Upper lobe of left lung (tissue), 6 donors: ENCODE data around the gene EPB41L1. TPM values are rescaled to one million over a fixed set of nuclear protein-coding genes. Genes with fewer than 3 reads are reported as not detected.

ENCODE experiments used
- ATAC-seq, 2 donors: fragments of 200-7000 bp; cut with Tn5 transposase; one replicate each; pipeline ENCODE4 v1.9.1; 2022; ENCODE audit warnings: mild to moderate bottlenecking in 2 of 2, moderate library complexity in 2 of 2; ENCODE audit not compliant: low FRiP score in 2 of 2
- DNase-seq, 2 donors: peaks; one replicate each; pipeline ENCODE4 v3.0.0-alpha.2; 2019 to 2020
- H3K27ac ChIP-seq, 4 donors: fragments of 200-600 bp; sonication (generic); one replicate each; pipeline ENCODE4 v1.5.1; 2016 to 2019
- H3K27me3 ChIP-seq, 4 donors: fragments of 200-600 bp; sonication (generic); one replicate each; pipeline ENCODE4 v1.5.1; 2017 to 2019
- H3K36me3 ChIP-seq, 4 donors: fragments of 200-600 bp; sonication (generic); one replicate each; pipeline ENCODE4 v1.5.1; 2016 to 2019
- H3K4me1 ChIP-seq, 4 donors: fragments of 200-600 bp; sonication (generic); one replicate each; pipeline ENCODE4 v1.5.1; 2018 to 2019
- H3K4me3 ChIP-seq, 4 donors: fragments of 200-600 bp; sonication (generic); one replicate each; pipeline ENCODE4 v1.5.1; 2017 to 2019; ENCODE audit warnings: mild to moderate bottlenecking in 2 of 4, moderate library complexity in 1 of 4
- H3K9me3 ChIP-seq, 4 donors: fragments of 200-600 bp; sonication (generic); one replicate each; pipeline ENCODE4 v1.5.1; 2018 to 2019
- EP300 ChIP-seq, 4 donors: sonication (generic); formaldehyde crosslinking; IDR thresholded peaks; one replicate each; pipeline ENCODE4 v1.5.1; 2017; ENCODE audit warnings: antibody characterized with exemption in 4 of 4, control low read depth in 2 of 4
- POLR2A ChIP-seq, 4 donors: fragments of 450-650 bp; IDR thresholded peaks; one replicate each; pipeline ENCODE4 v1.5.1; 2016 to 2017; ENCODE audit warnings: antibody characterized with exemption in 4 of 4, mild to moderate bottlenecking in 2 of 4
- POLR2AphosphoS5 ChIP-seq, 2 donors: sonication (generic); formaldehyde crosslinking; IDR thresholded peaks; one replicate each; pipeline ENCODE4 v1.5.1; 2017; ENCODE audit warnings: antibody characterized with exemption in 2 of 2
- WGBS, 2 donors: methylation state at CpG; one replicate each; pipeline ENCODE4 v1.1.5; 2017 to 2018; 5-methylcytosine and 5-hydroxymethylcytosine counted together
- total RNA-seq, 6 donors: library from RNA; depleted of rRNA in 4 of 6; stranded (reverse); fragments of >200 nt in 4 of 6; gene quantifications; one replicate each; pipeline versions ENCODE4 v1.1.0 to v1.2.1, GENCODE V29; 2016 to 2021
- TF ChIP-seq, protein P1 (sequence below), 6 experiments: fragments of 450-650 bp in 4 of 6; fragments of 200-600 bp in 2 of 6; sonication (generic) in 2 of 6; IDR thresholded peaks; one replicate each; pipeline ENCODE4 v1.5.1; 2016 to 2019; ENCODE audit warnings: antibody characterized with exemption in 6 of 6
- donor health status: DM: no; HTN: no; CAD: no; lungs with moderate emphysema.
- donor health status: DM: no; HTN: yes; CAD: no; lungs with severe emphysema.

Gene EPB41L1
- total RNA-seq, 6 donors from 2014 or later: 56.6 to 104 (median 79.2) TPM

DNA sequence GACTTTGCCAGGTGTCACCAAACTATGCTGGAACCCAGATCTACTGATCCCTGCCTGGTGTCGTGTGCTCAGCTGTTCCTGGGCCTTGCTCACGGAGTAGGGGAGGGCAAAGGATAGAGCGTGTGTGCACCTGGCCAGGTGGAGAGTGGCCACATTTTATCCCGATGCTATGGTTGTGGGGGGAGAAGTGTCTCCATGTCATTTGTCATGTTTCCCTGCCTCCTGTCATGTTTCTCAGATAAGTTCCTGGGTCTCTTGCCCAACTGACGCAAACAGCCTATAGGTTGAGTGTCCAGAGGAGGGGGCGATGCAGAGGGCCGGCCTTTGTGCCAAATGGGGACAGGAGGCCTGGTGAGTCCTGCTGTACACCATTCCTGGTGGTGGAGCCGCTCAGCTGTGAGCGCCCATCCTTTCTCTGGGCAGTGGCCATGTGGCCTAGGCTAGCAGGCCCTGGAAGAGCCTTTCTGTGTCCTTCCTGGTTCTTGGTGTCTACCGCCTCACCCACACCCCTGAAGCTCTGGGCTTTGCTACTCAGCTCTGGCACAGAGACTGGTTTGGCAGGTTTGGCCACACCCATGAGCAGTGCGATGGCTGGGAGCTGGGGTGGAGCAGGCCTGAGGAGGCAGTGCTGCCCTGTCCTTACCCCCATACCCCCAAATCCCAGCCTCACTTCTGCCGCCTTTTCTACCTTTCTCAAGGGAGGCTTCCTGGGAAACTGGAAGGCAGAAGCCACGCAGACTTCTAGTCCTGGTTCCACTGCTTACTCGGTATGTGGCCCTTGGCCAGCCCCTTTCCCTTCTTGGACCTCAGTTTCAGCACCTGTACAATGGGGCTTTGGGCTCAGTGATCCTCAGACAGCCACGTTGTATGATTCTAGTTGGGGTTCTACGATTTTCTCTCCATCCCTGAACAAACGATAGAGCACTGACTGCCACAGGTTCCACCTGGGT lies 32.3 kb upstream of the EPB41L1 start:
- Histone ChIP-seq H3K9me3 (no peaks in the 10 kb centered on the region), H3K27me3 (no peaks in the 10 kb centered on the region), H3K4me3 (no peak overlapping the region), H3K27ac (peak overlapping the region; percentile 7 to 73 (median 66)), H3K36me3 (no peaks in the 10 kb centered on the region), H3K4me1 (peaks cover 0 to 21% (median 9%) of the 10 kb centered on the region in 4 donors)
- ATAC-seq (peak; percentile 48 to 91), DNase-seq (peak; percentile 39 to 90)
- WGBS, 2 donors: 82 to 83% methylated on average over 13 to 17 of the region's 17 CpGs
- TF ChIP-seq POLR2AphosphoS5 (IDR thresholded peaks at IDR 0.05) (peak in 1 of 2 donors; percentile 38), EP300 (IDR thresholded peaks at IDR 0.05) (no peak), POLR2A (IDR thresholded peaks at IDR 0.05) (peak in 1 of 4 donors; percentile 47)
- TF ChIP-seq, protein P1, sequence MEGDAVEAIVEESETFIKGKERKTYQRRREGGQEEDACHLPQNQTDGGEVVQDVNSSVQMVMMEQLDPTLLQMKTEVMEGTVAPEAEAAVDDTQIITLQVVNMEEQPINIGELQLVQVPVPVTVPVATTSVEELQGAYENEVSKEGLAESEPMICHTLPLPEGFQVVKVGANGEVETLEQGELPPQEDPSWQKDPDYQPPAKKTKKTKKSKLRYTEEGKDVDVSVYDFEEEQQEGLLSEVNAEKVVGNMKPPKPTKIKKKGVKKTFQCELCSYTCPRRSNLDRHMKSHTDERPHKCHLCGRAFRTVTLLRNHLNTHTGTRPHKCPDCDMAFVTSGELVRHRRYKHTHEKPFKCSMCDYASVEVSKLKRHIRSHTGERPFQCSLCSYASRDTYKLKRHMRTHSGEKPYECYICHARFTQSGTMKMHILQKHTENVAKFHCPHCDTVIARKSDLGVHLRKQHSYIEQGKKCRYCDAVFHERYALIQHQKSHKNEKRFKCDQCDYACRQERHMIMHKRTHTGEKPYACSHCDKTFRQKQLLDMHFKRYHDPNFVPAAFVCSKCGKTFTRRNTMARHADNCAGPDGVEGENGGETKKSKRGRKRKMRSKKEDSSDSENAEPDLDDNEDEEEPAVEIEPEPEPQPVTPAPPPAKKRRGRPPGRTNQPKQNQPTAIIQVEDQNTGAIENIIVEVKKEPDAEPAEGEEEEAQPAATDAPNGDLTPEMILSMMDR (IDR thresholded peaks at IDR 0.05): no peak

DNA sequence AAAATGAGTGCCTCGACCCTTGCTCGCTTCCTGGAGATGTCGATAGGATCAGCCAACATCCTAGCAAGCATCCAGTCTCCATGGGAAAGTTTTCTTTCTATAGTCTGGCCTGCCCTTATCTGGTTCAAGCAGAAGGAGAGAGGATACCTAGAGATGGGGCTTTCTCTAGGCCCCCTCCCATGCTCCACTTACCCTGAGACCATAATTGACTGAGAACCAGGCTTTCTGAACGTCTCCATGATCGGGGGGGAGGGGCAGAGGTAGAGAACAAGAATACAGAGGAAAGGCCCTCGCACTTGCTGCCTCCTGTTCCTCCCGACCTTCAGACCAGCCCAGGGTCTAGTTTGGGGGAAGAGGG lies 31.6 kb upstream of the EPB41L1 start:
- 67 to 89% methylated on average over 6 to 7 of the region's 7 CpGs for WGBS, 2 donors
- ATAC-seq (no peak), DNase-seq (no peak)
- no peaks in the 10 kb centered on the region for H3K36me3 ChIP-seq
- peak overlapping the region in 3 of 4 donors; percentile 66 to 73 (median 67) for H3K27ac ChIP-seq
- no peaks in the 10 kb centered on the region for H3K27me3 ChIP-seq
- H3K4me3 ChIP-seq: no peak overlapping the region
- H3K9me3 ChIP-seq: no peaks in the 10 kb centered on the region
- TF ChIP-seq POLR2AphosphoS5 (IDR thresholded peaks at IDR 0.05) (no peak), EP300 (IDR thresholded peaks at IDR 0.05) (no peak)
- peaks cover 0 to 20% (median 8%) of the 10 kb centered on the region in 4 donors for H3K4me1 ChIP-seq

DNA sequence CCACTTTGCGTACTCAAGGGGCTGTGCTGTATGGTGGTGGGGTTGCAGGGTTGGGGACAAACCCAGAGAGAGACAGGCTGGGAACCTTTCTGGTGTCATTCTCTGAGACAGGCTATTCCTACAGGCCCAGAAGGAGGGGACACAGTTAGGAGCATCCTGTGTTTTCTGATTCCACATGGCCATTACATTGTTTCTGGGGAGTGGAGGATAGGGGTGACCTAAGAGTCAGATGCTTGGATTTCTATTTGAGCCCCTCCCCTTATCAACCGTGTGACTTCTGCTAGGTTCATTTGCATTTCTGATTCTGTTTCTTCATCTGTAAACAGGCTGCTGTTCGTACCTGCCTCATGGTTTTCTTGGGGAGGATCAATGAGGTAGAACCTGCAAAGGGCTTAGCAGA lies 29.4 kb upstream of the EPB41L1 start:
- no peak overlapping the region for H3K4me3 ChIP-seq
- DNase-seq (no peak), ATAC-seq (no peak)
- H3K27ac ChIP-seq: no peak overlapping the region
- H3K36me3 ChIP-seq: no peaks in the 10 kb centered on the region
- no peaks in the 10 kb centered on the region for H3K9me3 ChIP-seq
- no peak for TF ChIP-seq EP300 (IDR thresholded peaks at IDR 0.05)
- TF ChIP-seq POLR2AphosphoS5 (IDR thresholded peaks at IDR 0.05): no peak
- no peak for TF ChIP-seq POLR2A (IDR thresholded peaks at IDR 0.05)
- TF ChIP-seq, protein P1 (IDR thresholded peaks at IDR 0.05): no peak
- 66 to 77% methylated on average over 3 of the region's 3 CpGs for WGBS, 2 donors
- no peaks in the 10 kb centered on the region for H3K27me3 ChIP-seq
- peaks cover 0 to 15% (median 5%) of the 10 kb centered on the region in 4 donors for H3K4me1 ChIP-seq

DNA sequence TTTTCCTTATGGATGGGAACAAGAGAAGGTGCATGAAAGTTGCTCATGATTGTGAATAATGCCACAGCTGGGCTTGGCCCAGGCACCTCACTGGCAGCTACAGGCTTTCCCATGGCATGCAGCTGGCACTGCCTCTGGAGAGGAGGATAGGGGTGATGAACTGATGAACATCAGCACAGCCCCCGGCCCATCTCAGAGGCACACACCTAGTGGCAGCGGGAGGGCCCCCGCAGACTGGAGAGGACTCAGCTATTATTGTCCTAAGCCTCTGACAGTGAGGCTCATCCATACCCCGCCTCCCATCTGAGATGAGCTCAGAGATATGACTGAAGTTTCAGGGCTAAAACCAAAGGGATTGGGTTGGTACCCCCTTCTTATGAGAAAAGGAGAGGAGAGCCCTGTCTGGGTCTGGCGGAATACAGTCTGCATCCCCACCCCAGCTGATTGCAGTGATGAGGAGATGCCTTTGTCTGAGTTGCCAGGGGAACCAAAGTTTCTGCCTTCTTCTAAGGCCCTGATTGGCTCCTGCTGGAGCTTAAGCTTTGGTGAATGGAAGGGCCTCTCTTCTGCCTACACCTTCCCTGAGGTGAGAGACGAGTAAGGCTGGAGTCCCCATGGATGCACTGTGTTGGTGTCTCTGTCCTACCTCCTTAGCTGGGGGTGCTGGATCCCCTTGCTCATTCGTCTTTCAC lies 27.6 kb upstream of the EPB41L1 start:
- Histone ChIP-seq H3K36me3 (no peaks in the 10 kb centered on the region), H3K4me3 (no peak overlapping the region), H3K4me1 (peaks cover 0 to 8% (median 1%) of the 10 kb centered on the region in 4 donors), H3K9me3 (no peaks in the 10 kb centered on the region), H3K27ac (no peak overlapping the region), H3K27me3 (no peaks in the 10 kb centered on the region)
- WGBS, 2 donors: 89 to 100% methylated on average over 4 to 7 of the region's 7 CpGs
- DNase-seq: no peak
- TF ChIP-seq, protein P1 (IDR thresholded peaks at IDR 0.05): no peak
- TF ChIP-seq EP300 (IDR thresholded peaks at IDR 0.05) (no peak), POLR2AphosphoS5 (IDR thresholded peaks at IDR 0.05) (no peak), POLR2A (IDR thresholded peaks at IDR 0.05) (no peak)
- no peak for ATAC-seq

DNA sequence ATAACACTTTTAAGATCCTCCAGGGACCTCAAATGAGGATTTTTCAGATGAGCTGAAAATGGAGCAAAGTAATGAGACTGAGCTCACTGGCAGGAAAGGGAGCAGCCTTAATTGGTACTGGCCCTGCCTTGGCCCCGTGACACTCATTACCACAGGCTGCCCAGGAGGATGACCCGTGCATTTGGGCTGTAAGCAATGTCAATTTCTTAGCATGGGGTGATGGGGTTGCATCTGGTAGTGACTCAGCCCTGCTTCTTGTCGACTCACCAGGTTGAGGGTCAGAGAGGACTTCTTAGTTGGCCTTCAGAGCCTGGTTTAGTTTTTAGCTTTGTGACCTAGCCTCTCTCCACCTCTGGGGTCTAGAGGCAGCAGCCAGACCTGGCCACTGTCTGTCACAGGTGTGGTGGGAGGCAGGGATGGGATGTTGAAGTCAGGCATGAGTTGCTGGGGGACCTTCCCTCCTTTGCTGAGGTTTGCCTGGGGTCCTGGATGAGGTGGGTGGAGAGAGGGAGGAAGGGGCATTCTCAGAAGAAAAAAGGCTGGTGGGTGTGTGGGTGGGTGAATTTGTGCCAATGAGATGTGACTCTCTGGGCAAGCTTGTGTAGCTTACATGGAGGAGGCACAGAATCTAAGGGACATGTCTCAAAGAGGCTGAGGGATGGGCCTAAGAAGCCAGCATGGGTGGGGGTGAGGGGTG lies 25.9 kb upstream of the EPB41L1 start:
- Histone ChIP-seq H3K36me3 (no peaks in the 10 kb centered on the region), H3K9me3 (no peaks in the 10 kb centered on the region), H3K4me3 (no peak overlapping the region), H3K27me3 (no peaks in the 10 kb centered on the region), H3K27ac (no peak overlapping the region), H3K4me1 (no peaks in the 10 kb centered on the region)
- ATAC-seq (no peak), DNase-seq (no peak)
- 67% methylated on average over 3 of the region's 3 CpGs; no CpG with 5 or more reads in 1 of the 2 donors for WGBS, 2 donors
- TF ChIP-seq EP300 (IDR thresholded peaks at IDR 0.05) (no peak), POLR2A (IDR thresholded peaks at IDR 0.05) (no peak), POLR2AphosphoS5 (IDR thresholded peaks at IDR 0.05) (no peak)
- TF ChIP-seq, protein P1 (IDR thresholded peaks at IDR 0.05): no peak
